SKM-1 (cell line): ENCODE measurements around the gene VASP.

Source experiments
- DNase-seq: peaks from one replicate; lab custom pipeline; 2025; ENCODE audit not compliant: unreplicated experiment; lab: John Stamatoyannopoulos, UW

VASP gene

DNA sequence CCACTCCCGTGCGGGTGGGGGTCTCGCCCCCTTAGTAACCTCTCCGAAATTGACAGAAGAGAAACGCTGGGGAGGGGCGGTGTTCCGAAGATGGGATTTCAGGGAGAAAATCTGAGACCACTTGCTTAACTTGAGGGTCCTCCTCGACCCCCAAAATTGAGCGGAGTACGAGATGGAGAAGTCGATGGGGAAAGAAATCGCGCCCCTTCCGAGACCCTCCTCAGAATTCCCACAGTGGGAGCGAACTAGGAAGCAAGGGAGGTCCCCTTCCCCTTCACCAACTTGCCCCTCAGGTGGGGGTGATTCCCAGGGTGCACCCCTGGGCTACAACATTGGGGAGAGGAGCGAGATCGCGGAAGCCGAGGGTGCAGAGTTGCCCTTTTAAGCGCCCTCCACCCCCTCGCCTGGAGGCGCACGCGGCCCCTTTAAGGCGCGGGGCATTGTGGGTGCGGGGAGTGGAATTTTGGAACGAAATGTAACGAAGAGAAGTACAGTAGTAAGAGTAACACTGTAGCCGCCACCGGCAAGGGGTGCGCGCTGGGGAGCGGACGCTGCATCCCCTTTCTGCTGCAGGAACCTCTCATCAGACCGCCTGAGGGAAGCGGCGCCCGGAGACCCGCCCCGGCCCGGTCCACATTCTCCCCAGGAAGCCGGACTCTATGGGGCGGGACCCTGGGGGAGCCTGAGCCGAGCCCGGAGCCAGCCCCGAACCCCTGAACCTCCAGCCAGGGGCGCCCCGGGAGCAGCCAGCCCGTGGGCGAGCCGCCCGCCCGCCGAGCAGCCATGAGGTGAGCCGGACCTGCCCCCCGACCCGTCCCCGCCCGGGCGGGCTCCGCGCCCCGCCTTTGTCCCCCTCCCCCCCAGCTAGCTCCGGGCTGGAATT is at the start of gene VASP:
VASP (plus strand) TSS at position 491 of the 883 bp plus-strand sequence; CDS start at position 784, 293 bp downstream.
- DNase-seq: peak; percentile 62

DNA sequence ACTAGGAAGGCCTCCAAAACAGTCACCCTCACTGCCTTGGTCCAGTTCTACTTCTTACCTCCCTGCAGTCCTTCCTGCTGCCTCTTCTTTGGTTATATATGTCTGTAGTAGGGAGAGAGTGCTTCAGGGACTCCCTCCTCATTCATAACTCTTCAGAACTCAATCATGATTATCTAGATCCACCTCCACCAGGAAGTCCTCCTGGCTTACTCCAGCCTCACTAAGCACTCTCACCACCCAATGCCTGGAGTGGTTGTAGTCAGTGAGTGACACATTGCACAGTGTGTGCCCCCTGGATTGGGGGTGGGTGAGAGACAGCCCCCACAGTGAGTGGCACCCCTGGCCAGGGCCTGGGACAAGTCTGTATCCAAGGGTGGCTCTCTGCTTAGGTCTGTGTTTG is 49.5 kb upstream of the VASP start:
- no peak for DNase-seq

DNA sequence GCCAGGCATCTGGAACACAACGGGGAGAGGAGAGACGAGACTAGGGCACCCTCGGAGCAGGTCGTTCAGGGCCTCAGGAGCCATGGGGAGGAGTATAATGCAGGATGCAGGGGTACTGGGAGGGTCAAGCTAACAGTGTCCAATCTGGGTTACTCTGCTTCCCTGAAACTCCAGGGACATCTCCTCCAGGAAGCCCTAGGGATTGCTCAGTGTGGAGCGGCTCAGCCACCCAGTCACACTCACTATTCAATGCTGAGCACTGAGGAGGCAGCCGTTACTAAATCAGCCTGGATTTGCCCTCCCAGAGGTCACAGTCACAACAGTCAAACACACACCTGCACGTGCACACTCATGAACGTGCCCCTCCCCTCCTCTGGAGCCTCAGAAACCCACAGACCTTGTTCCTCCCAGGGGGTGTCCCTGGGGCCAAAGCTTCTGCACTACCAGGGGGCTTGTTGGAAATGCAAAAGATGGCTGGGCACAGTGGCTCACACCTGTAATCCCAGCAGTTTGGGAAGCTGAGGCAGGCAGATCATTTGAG is 46.4 kb upstream of the VASP start:
- no peak for DNase-seq

DNA sequence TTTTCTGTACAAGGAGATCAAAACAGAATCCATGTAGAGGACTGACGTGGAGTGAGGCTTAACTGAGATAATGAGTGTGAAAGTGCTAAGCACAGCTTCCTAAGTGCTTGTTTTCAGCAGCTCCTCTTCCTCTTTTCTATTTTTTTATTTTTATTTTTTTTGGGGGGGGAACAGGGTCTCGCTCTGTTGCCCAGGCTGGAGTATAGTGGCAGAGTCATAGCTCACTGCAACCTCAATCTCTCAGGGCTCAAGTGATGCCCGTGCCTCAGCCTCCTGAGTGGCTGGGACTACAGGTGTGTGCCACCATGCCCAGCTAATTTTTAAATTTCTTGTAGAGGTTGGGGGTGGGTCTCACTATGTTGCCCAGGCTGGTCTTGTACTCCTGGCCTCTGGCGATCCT is 45.1 kb upstream of the VASP start:
- no peak for DNase-seq

DNA sequence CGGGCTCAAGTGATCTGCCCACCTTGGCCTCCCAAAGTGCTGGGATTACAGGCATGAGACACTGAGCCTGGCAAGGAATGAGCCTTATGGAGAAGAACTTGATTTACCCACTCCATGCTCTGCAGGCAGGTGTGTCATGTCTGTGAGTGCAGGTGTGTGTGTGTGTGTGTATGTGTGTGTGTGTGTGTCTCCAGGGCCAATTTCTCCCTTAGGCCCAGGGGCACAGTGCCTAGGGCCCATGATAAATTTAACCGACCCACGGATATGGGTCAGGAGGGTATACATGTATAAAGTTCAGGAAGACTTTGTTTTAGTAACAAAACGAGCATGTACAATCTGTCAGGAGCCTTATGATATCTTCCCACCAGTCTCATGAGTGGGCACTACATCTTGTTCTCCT is 44.0 kb upstream of the VASP start:
- no peak for DNase-seq

DNA sequence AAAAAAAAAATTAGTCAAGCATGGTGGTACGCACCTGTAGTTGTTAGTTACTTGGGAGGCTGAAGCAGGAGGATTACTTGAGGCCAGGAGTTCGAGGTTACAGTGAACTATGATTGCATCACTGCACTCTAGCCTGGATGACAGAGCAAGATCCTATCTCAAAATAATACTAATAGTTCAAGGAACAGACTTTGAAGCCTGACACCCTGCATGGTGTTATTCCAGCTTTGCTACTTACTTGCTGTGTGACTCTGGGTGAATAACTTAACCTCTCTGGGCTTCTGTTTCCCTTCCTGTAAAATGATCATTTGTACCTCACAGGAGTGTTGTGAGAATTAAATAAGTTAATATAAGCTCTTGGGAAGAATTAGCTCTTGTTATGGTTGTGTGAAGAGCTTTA is 43.0 kb upstream of the VASP start:
- no peak for DNase-seq

DNA sequence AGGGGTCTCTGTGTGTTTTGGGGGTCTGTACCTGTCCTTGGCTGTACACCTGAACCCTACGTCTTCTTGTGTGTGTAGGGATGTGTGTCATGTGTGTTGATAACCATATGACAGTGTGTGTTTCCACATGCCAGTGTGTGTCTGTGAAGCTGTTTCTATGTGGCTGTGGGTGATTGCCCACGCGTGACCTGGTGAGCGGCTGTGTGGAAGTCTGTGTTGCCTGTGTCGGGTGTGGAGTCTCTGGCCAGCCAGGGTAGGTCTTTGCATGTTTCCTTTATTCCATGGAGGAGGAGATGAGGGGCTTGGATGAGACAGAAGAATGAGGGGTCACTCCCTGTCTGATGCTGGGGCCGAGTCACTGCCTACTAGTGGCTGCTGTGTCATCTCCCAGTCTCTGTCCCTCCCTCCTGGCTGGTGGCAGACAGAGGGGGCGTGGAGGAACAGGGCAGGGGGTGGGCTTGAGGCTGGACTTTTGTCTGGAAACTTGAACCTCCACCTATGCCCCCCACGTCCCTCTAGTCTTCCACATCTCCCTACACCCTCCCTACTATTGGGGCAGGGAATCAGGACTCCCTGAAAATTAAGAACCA is 42.3 kb upstream of the VASP start:
- DNase-seq: no peak

GRCh38 chr19:45467115-45467455 is 40.2 kb upstream of the VASP start:
- DNase-seq: no peak

- DNase-seq: peak; percentile 74
These were observed 39.7 kb upstream of the VASP start, which contains the start of gene FOSB for GRCh38 chr19:45467456-45468158. Gene FOSB (plus strand): TSS chr19:45467996. CDS start chr19:45468587, 591 bp downstream.

DNA sequence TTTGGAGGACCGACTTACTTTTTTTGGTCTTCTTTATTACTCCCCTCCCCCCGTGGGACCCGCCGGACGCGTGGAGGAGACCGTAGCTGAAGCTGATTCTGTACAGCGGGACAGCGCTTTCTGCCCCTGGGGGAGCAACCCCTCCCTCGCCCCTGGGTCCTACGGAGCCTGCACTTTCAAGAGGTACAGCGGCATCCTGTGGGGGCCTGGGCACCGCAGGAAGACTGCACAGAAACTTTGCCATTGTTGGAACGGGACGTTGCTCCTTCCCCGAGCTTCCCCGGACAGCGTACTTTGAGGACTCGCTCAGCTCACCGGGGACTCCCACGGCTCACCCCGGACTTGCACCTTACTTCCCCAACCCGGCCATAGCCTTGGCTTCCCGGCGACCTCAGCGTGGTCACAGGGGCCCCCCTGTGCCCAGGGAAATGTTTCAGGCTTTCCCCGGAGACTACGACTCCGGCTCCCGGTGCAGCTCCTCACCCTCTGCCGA is 39.1 kb upstream of the VASP start:
- no peak for DNase-seq

GRCh38 chr19:45468803-45469131 is 38.5 kb upstream of the VASP start:
- DNase-seq: no peak

DNA sequence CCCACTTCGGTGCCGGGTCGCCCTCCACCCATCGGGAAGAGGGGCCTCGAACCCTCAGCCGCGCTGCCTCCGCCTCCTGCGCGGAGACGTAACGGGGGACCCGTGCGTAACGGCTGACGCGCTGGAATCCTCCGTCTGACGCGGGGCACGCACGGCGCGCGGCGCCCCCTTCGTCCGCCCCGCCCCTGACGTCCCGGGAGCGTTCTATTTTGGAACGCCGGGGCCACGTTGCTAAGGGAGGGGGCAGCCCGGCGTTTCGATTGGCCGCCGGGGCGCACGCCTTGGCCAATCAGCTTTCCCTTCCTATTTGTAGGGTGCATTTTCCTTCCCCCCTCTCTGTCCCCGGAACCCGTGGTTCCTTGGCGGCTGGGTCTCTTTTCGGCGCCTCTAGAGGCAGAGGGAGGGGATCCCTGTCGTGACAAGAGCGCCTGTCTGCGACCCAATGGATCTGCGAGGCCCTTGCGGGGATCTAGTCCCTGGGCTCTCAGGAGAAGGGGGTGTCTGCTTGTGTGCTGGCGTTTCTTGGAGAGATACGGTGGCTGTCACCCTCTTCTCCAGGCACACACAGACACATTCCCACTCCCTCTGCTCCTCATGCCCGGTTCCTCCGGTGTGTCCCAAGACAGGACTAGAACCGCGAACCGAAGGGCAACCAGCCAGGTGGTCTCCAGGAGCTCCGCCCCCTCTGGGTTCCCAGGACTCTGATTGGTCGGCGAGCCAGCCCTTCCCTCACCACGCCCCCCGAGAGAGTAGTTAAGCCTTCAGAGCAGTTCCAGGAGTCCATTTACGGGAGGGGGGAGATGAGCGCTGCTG is 37.9 kb upstream of the VASP start:
- DNase-seq: peak; percentile 57

GRCh38 chr19:45469945-45470761 is 37.1 kb upstream of the VASP start:
- DNase-seq: no peak

DNA sequence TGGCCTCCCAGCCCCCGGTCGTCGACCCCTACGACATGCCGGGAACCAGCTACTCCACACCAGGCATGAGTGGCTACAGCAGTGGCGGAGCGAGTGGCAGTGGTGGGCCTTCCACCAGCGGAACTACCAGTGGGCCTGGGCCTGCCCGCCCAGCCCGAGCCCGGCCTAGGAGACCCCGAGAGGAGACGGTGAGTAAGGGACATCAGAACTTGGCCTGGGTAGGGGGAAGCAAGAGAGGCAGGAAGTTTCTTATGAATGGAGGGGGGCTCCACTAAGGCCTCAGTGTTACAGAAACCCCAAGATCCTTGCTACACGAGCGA is 36.6 kb upstream of the VASP start:
- no peak for DNase-seq

DNA sequence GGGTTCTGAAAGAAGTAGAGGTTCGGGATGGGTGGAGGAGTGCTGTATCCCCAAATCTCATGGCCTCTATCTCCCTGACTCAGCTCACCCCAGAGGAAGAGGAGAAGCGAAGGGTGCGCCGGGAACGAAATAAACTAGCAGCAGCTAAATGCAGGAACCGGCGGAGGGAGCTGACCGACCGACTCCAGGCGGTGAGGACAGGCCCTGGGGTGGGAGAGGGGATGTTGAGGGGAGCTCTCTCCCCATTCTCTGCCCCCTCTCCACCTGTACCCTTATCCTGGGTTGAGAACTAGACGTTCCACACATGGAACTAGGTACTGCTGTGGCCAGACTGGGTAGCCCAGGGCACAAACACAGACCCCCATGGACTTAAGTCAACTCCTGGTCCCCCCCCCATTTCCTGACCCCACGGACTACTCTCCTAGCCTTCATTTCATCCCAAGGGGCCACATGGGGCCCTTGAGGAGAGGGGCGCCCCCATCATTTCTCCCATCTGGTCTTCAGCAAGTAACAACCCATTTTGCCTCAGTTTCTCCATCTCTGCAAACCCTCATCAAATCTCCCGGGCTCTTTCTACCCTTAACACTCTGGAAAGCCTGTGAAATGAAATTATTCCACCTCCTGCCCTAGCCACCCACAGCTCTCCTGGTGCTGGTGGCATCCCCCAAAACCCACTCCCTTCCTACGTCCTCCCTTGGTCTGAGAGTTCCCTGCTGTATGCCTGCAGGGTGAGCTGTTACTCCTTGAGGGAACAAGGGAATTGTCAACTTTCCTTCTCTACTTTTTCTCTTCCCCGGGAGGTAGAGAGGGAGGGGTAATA is 36.0 kb upstream of the VASP start:
- DNase-seq: no peak

DNA sequence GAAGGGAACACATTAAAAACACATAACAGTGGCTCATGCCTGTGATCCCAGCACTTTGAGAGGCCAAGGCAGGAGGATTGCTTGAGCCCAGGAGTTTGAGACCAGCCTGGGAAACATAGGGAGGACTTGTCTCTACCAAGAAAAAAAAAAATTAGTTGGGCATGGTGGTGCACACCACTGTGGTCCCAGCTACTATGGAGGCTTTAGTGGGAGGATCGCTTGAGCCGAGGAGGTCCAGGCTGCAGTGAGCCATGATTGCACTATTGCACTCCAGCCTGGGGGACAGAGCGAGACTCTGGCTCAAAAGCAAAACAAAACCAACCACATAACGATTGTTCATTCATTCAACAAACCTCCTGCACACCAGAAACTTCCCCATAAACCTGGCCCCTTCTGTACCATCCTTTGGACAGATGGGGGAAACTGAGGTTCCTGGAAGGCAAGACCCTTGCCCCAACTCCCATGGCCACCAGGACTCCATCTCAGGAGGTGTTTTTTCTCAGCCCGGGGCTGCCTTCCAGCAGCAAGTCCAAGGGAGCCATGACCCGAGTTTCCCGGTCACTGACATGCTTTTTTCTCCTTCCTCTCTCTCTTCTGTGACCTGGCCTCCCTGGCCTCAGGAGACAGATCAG is 35.2 kb upstream of the VASP start:
- no peak for DNase-seq

GRCh38 chr19:45472563-45473366 is 34.5 kb upstream of the VASP start:
- DNase-seq: no peak

GRCh38 chr19:45473367-45473681 is 34.0 kb upstream of the VASP start:
- no peak for DNase-seq
